IMR-90 (cell line): ENCODE data around the gene ARFIP1. TPM values are rescaled to one million over a fixed set of nuclear protein-coding genes. Genes with fewer than 3 reads are reported as not detected.

Source experiments
- ATAC-seq: fragments of 200-7000 bp; cut with Tn5 transposase; 2 replicates; pipeline ENCODE4 v1.9.1; 2020; ENCODE audit warnings: low read depth, mild to moderate bottlenecking, moderate library complexity
- BruUV-seq: library from RNA; stranded (reverse); fragments of 400-500 nt; replicated peaks from 2 replicates; lab custom pipeline; 2021; lab: Mats Ljungman, UMichigan
- CTCF ChIA-PET: fragments of 300-600 bp; formaldehyde crosslinking; extraction: SDS; loops from one replicate; lab custom pipeline; 2021; ENCODE audit warnings: antibody characterized with exemption; lab: Yijun Ruan, JAX
- POLR2A ChIA-PET: fragments of 300-600 bp; sonication (Branson Sonifier 250); formaldehyde crosslinking; loops from one replicate; lab custom pipeline; 2022; ENCODE audit warnings: antibody characterized with exemption; ENCODE audit not compliant: unreplicated experiment; lab: Charles Lee
- DNase-seq: peaks from one replicate; pipeline ENCODE4 v3.0.0; 2013
- H2AFZ ChIP-seq: replicated peaks from 2 replicates; pipeline ENCODE3; 2013; ENCODE audit warnings: low read length, mild to moderate bottlenecking; ENCODE audit not compliant: poor library complexity
- H2AK5ac ChIP-seq: 2 replicates; pipeline ENCODE4 v1.6.1; 2013; ENCODE audit warnings: low read depth, low read length, inconsistent platforms
- H2AK9ac ChIP-seq: replicated peaks from 2 replicates; pipeline ENCODE3; 2013; ENCODE audit warnings: mild to moderate bottlenecking, low read depth, low read length, moderate library complexity; ENCODE audit not compliant: poor library complexity
- H2BK120ac ChIP-seq: 2 replicates; pipeline ENCODE4 v1.6.1; 2013; ENCODE audit warnings: low read depth, low read length, inconsistent platforms
- H2BK15ac ChIP-seq: 3 replicates; pipeline ENCODE4 v1.6.1; 2013; ENCODE audit warnings: low read depth, low read length, inconsistent platforms
- H2BK20ac ChIP-seq: 2 replicates; pipeline ENCODE4 v1.6.1; 2013; ENCODE audit warnings: low read depth, mild to moderate bottlenecking, inconsistent platforms, low read length, moderate library complexity
- H2BK5ac ChIP-seq: 2 replicates; pipeline ENCODE4 v1.6.1; 2013; ENCODE audit warnings: mild to moderate bottlenecking, low read depth, low read length, inconsistent platforms; ENCODE audit not compliant: poor library complexity, severe bottlenecking
- H3K14ac ChIP-seq: replicated peaks from 2 replicates; pipeline ENCODE4 v1.6.1; 2013; ENCODE audit warnings: low read depth, low read length, inconsistent platforms
- H3K18ac ChIP-seq: 2 replicates; pipeline ENCODE4 v1.6.1; 2013; ENCODE audit warnings: low read depth, low read length, control low read depth
- H3K23ac ChIP-seq: 2 replicates; pipeline ENCODE4 v1.6.1; 2013; ENCODE audit warnings: low read depth, low read length, inconsistent platforms
- H3K27ac ChIP-seq: 2 replicates; pipeline ENCODE4 v1.5.1; 2013; ENCODE audit warnings: mild to moderate bottlenecking, control low read depth, low read length; ENCODE audit not compliant: insufficient read depth
- H3K27me3 ChIP-seq: 2 replicates; pipeline ENCODE4 v1.6.1; 2013; ENCODE audit warnings: low read length; ENCODE audit not compliant: control insufficient read depth, insufficient read depth
- H3K36me3 ChIP-seq: 2 replicates; pipeline ENCODE4 v1.6.1; 2013; ENCODE audit warnings: low read length, mixed read lengths; ENCODE audit not compliant: control insufficient read depth, insufficient read depth
- H3K4ac ChIP-seq: 2 replicates; pipeline ENCODE4 v1.6.1; 2013; ENCODE audit warnings: low read depth, low read length, inconsistent platforms
- H3K4me1 ChIP-seq: 2 replicates; pipeline ENCODE4 v1.6.1; 2013; ENCODE audit warnings: low read length, mixed read lengths; ENCODE audit not compliant: control insufficient read depth, insufficient read depth
- H3K4me2 ChIP-seq: 2 replicates; pipeline ENCODE4 v1.6.1; 2013; ENCODE audit warnings: low read depth, mild to moderate bottlenecking, control low read depth, low read length, moderate library complexity
- H3K4me3 ChIP-seq: 2 replicates; pipeline ENCODE4 v1.5.1; 2013; ENCODE audit warnings: low read depth, mild to moderate bottlenecking, control low read depth, low read length, moderate library complexity; ENCODE audit not compliant: insufficient read depth
- H3K56ac ChIP-seq: 2 replicates; pipeline ENCODE4 v1.6.1; 2013; ENCODE audit warnings: low read length, inconsistent platforms; ENCODE audit not compliant: insufficient read depth; ENCODE audit errors: extremely low read depth
- H3K79me1 ChIP-seq, 2 experiments: 2 replicates each; pipeline ENCODE4 v1.6.1; 2013; ENCODE audit warnings: low read length in 2 of 2, inconsistent platforms in 1 of 2, low read depth in 1 of 2
- H3K9ac ChIP-seq: 2 replicates; pipeline ENCODE4 v1.6.1; 2013; ENCODE audit warnings: low read depth, low read length, control low read depth
- H3K9me1 ChIP-seq: 2 replicates; pipeline ENCODE4 v1.6.1; 2013; ENCODE audit warnings: low read length, inconsistent platforms; ENCODE audit not compliant: insufficient read depth
- H3K9me3 ChIP-seq: 2 replicates; pipeline ENCODE4 v1.6.1; 2013; ENCODE audit warnings: low read length; ENCODE audit not compliant: control insufficient read depth, insufficient read depth
- H4K20me1 ChIP-seq: 2 replicates; pipeline ENCODE4 v1.6.1; 2013; ENCODE audit warnings: low read length, inconsistent platforms; ENCODE audit not compliant: insufficient read depth
- H4K5ac ChIP-seq: 2 replicates; pipeline ENCODE4 v1.6.1; 2013; ENCODE audit warnings: mild to moderate bottlenecking, low read depth, low read length, control low read depth
- H4K8ac ChIP-seq, 2 experiments: 2 replicates each; pipeline ENCODE4 v1.6.1; 2013; ENCODE audit warnings: low read depth in 2 of 2, low read length in 2 of 2, control low read depth in 1 of 2, inconsistent platforms in 1 of 2
- H4K91ac ChIP-seq: 2 replicates; pipeline ENCODE4 v1.6.1; 2013; ENCODE audit warnings: low read depth, low read length, inconsistent platforms; ENCODE audit not compliant: insufficient read depth
- CEBPB ChIP-seq: IDR thresholded peaks from 2 replicates; pipeline ENCODE4 v1.6.1; 2012; ENCODE audit warnings: low read depth, low read length, improper control_type of control experiment
- WGBS, 2 experiments: methylation state at CpG; one replicate each; pipeline versions ENCODE4 v1.1.5 to v1.1.7; 2013; ENCODE audit warnings: missing lambda C conversion rate in 2 of 2; ENCODE audit not compliant: insufficient read length in 1 of 2; ENCODE audit errors: extremely low coverage in 2 of 2; 5-methylcytosine and 5-hydroxymethylcytosine counted together
- dilution Hi-C: fragments of 300-500 bp; cut with HindIII; formaldehyde crosslinking; loops from one replicate; pipeline ENCODE4 v1.14.3; 2018; ENCODE audit warnings: low sequenced_read_pairs; ENCODE audit not compliant: unreplicated experiment
- in situ Hi-C: fragments of 300-500 bp; cut with MboI; formaldehyde crosslinking; loops from 3 replicates; pipeline ENCODE4 v1.14.3; 2019; ENCODE audit warnings: low sequenced_read_pairs, inconsistent platforms, mixed read lengths
- intact Hi-C: fragments of 100-400 bp; cut with micrococcal nuclease; formaldehyde crosslinking; loops from 2 replicates; pipeline ENCODE4 v1.10.0; 2022
- polyA plus RNA-seq, 3 experiments: library from polyadenylated mRNA; depleted of rRNA; stranded (reverse); fragments of >200 nt; gene quantifications; 2 replicates each; pipeline ENCODE4 v1.2.3, GENCODE V29; 2012; ENCODE audit warnings: low replicate concordance in 1 of 3
- total RNA-seq: library from RNA; depleted of rRNA; stranded (reverse); fragments of >200 nt; gene quantifications from 2 replicates; pipeline ENCODE4 v1.2.3, GENCODE V29; 2012

Gene ARFIP1
- total and polyA plus RNA-seq, 2 of the 4 experiments (the other 2 are of a cell fraction) = 12.7 to 30.5 TPM

GRCh38 chr4:152961014-152961772, 181.4 kb downstream of the ARFIP1 start:
- Histone ChIP-seq H2BK5ac (no peak overlapping the region), H4K20me1 (no peaks in the 10 kb centered on the region), H3K27ac (no peak overlapping the region), H3K23ac (no peak overlapping the region), H3K18ac (no peak overlapping the region), H4K8ac (no peak overlapping the region), H3K9me1 (no peaks in the 10 kb centered on the region; the same call in 1 of the 2 replicates), H3K4ac (no peak overlapping the region), H3K9me3 (no peaks in the 10 kb centered on the region), H3K9ac (no peak overlapping the region), H2AFZ (no peak overlapping the region), H2BK120ac (no peak overlapping the region), H2AK9ac (no peak overlapping the region), H3K4me2 (no peak overlapping the region; the same call in 1 of the 2 replicates), H2BK15ac (no peak overlapping the region), H3K27me3 (0 out of 2 replicates have a peak, but pooled peaks cover 2% of the 10 kb centered on the region), H3K14ac (no peak overlapping the region), H3K79me1 (no peaks in the 10 kb centered on the region), H3K4me3 (no peak overlapping the region), H3K36me3 (no peaks in the 10 kb centered on the region), H4K5ac (no peak overlapping the region; the same call in 1 of the 2 replicates), H3K56ac (no peak overlapping the region), H3K4me1 (peaks cover 10% of the 10 kb centered on the region), H4K91ac (no peak overlapping the region), H2BK20ac (no peak overlapping the region), H2AK5ac (no peak overlapping the region)
- dilution Hi-C loops = no loop called here
- WGBS, 2 experiments = 23% methylated on average over 4 of the region's 14 CpGs; no CpG with 5 or more reads in 1 of the 2 experiments
- DNase-seq (no peak), ATAC-seq (no peak)
- intact Hi-C loops = no loop called here
- in situ Hi-C loops = no loop called here
- no peak for TF ChIP-seq CEBPB
- BruUV-seq = no TSS peak
- ChIA-PET POLR2A (no interaction called here), CTCF (interaction anchor here (0.5 to 0.7 kb wide), 2 partner anchors 13 to 1863 kb away, joined by 3 read pairs; no protein-coding TSS in a partner anchor)
